GM23338 (cell line): ENCODE results near the gene VMP1. TPM values are rescaled to one million over a fixed set of nuclear protein-coding genes. Genes with fewer than 3 reads are reported as not detected.
"Not testable (repeated sequence)": the region's sequence is repeated elsewhere in the genome, so short reads cannot be mapped to it uniquely, and the experiment has no call there.

Experiments used
- ATAC-seq: fragments of 200-7000 bp; cut with Tn5 transposase; 3 replicates; pipeline ENCODE4 v1.9.1; 2020
- DNase-seq: peaks from one replicate; pipeline ENCODE4 v3.0.0-alpha.2; 2015; ENCODE audit warnings: low spot score
- H2AFZ ChIP-seq: fragments of 200-600 bp; sonication (generic); 2 replicates; pipeline ENCODE4 v1.8.0; 2016; ENCODE audit warnings: antibody characterized with exemption, mild to moderate bottlenecking, moderate library complexity
- H3F3A ChIP-seq: fragments of 200-600 bp; sonication (generic); replicated peaks from 2 replicates; pipeline ENCODE4 v1.8.0; 2017; ENCODE audit warnings: antibody characterized with exemption, mixed run types, low read depth
- H3K27ac ChIP-seq: fragments of 200-600 bp; sonication (generic); 2 replicates; pipeline ENCODE4 v1.6.1; 2016; ENCODE audit warnings: low read depth
- H3K27me3 ChIP-seq: fragments of 200-600 bp; sonication (generic); 2 replicates; pipeline ENCODE4 v1.8.0; 2016; ENCODE audit warnings: mild to moderate bottlenecking, mixed run types, moderate library complexity; ENCODE audit not compliant: insufficient read depth
- H3K36me3 ChIP-seq: fragments of 200-600 bp; sonication (generic); 2 replicates; pipeline ENCODE4 v1.8.0; 2016; ENCODE audit warnings: mild to moderate bottlenecking; ENCODE audit not compliant: insufficient read depth
- H3K4me1 ChIP-seq: fragments of 200-600 bp; sonication (generic); 2 replicates; pipeline ENCODE4 v1.8.0; 2016; ENCODE audit warnings: mild to moderate bottlenecking, moderate library complexity; ENCODE audit not compliant: insufficient read depth
- H3K4me2 ChIP-seq: fragments of 200-600 bp; sonication (generic); 2 replicates; pipeline ENCODE4 v1.7.1; 2017; ENCODE audit warnings: mixed run types
- H3K4me3 ChIP-seq: fragments of 200-600 bp; sonication (generic); 2 replicates; pipeline ENCODE4 v1.6.1; 2016; ENCODE audit warnings: mixed run types
- H3K79me2 ChIP-seq: fragments of 200-600 bp; sonication (generic); replicated peaks from 2 replicates; pipeline ENCODE4 v1.8.0; 2017; ENCODE audit warnings: mild to moderate bottlenecking; ENCODE audit not compliant: insufficient read depth
- H3K9me2 ChIP-seq: fragments of 200-600 bp; sonication (generic); 2 replicates; pipeline ENCODE4 v1.8.0; 2017; ENCODE audit not compliant: insufficient read depth
- H4K20me1 ChIP-seq: fragments of 200-600 bp; sonication (generic); replicated peaks from 2 replicates; pipeline ENCODE4 v1.8.0; 2017; ENCODE audit warnings: mild to moderate bottlenecking; ENCODE audit not compliant: insufficient read depth
- H3K27ac Mint-ChIP-seq: 2 replicates; pipeline ENCODE4 v1.8.0; 2020; ENCODE audit warnings: inconsistent platforms, mild to moderate bottlenecking, moderate library complexity, mixed read lengths
- H3K27me3 Mint-ChIP-seq: 3 replicates; pipeline ENCODE4 v1.8.0; 2022; ENCODE audit warnings: low read depth, mild to moderate bottlenecking, moderate library complexity, mixed read lengths, inconsistent platforms; ENCODE audit not compliant: insufficient read depth, poor library complexity
- H3K36me3 Mint-ChIP-seq: 3 replicates; pipeline ENCODE4 v1.8.0; 2021; ENCODE audit warnings: low read depth, mild to moderate bottlenecking, inconsistent platforms, moderate library complexity, mixed read lengths
- H3K4me1 Mint-ChIP-seq: 3 replicates; pipeline ENCODE4 v1.8.0; 2020; ENCODE audit warnings: mild to moderate bottlenecking, inconsistent platforms, mixed read lengths
- H3K4me3 Mint-ChIP-seq: 3 replicates; pipeline ENCODE4 v1.8.0; 2021; ENCODE audit warnings: moderate library complexity, mild to moderate bottlenecking, inconsistent platforms, mixed read lengths
- H3K9me3 Mint-ChIP-seq: 3 replicates; pipeline ENCODE4 v1.8.0; 2020; ENCODE audit warnings: moderate library complexity, mild to moderate bottlenecking, inconsistent platforms, mixed read lengths
- CREB1 ChIP-seq: fragments of 250-450 bp; sonication (Bioruptor Pico); IDR thresholded peaks from 2 replicates; pipeline ENCODE4 v1.5.0; 2020; ENCODE audit warnings: low read depth, mild to moderate bottlenecking, moderate library complexity
- EZH2 ChIP-seq: fragments of 200-600 bp; sonication (generic); IDR thresholded peaks from one replicate; pipeline ENCODE4 v1.8.0; 2017; ENCODE audit warnings: antibody characterized with exemption, mild to moderate bottlenecking, low read depth; ENCODE audit not compliant: unreplicated experiment
- EZH2phosphoT487 ChIP-seq: fragments of 200-600 bp; sonication (generic); IDR thresholded peaks from one replicate; pipeline ENCODE4 v1.8.1; 2018; ENCODE audit warnings: antibody characterized with exemption; ENCODE audit not compliant: unreplicated experiment
- JUNB ChIP-seq: IDR thresholded peaks from one replicate; pipeline ENCODE4 v1.6.1; 2016; ENCODE audit warnings: antibody characterized with exemption; ENCODE audit not compliant: unreplicated experiment
- NANOG ChIP-seq: IDR thresholded peaks from 2 replicates; pipeline ENCODE4 v1.6.1; 2016; ENCODE audit warnings: antibody characterized with exemption, borderline replicate concordance
- POLR2AphosphoS5 ChIP-seq: IDR thresholded peaks from 2 replicates; pipeline ENCODE4 v1.6.1; 2016; ENCODE audit warnings: antibody characterized with exemption, low read depth
- STAT1 ChIP-seq: IDR thresholded peaks from one replicate; pipeline ENCODE4 v1.6.1; 2016; ENCODE audit warnings: antibody characterized with exemption; ENCODE audit not compliant: unreplicated experiment
- ZNF114 ChIP-seq: fragments of 250-450 bp; sonication (Bioruptor Pico); IDR thresholded peaks from 2 replicates; pipeline ENCODE4 v1.5.0; 2020; ENCODE audit warnings: mild to moderate bottlenecking, moderate library complexity
- ZNF331 ChIP-seq: fragments of 250-450 bp; sonication (Bioruptor Pico); IDR thresholded peaks from 2 replicates; pipeline ENCODE4 v1.5.0; 2020; ENCODE audit warnings: low read depth, mild to moderate bottlenecking, moderate library complexity
- polyA plus RNA-seq: library from polyadenylated mRNA; unstranded; fragments of >200 nt; fragmentation: Nextera tagmentation; extraction: Ambion mirVana; gene quantifications from 2 replicates; pipeline ENCODE4 v1.2.1, GENCODE V29; 2016
- total RNA-seq: library from RNA; depleted of rRNA; stranded (reverse); fragments of >200 nt; shearing (Covaris generic); gene quantifications from 2 replicates; pipeline ENCODE4 v1.2.3, GENCODE V29; 2014
- TF ChIP-seq, protein P1 (sequence below): IDR thresholded peaks from 2 replicates; pipeline ENCODE4 v1.6.1; 2016; ENCODE audit warnings: antibody characterized with exemption
- TF ChIP-seq, protein P2 (sequence below): fragments of 250-450 bp; sonication (Bioruptor Pico); IDR thresholded peaks from 2 replicates; pipeline ENCODE4 v1.5.0; 2020; ENCODE audit warnings: mild to moderate bottlenecking, moderate library complexity
- TF ChIP-seq, protein P3 (sequence below), 2 experiments: fragments of 200-600 bp in 1 of 2; sonication (generic) in 1 of 2; conservative IDR thresholded peaks; 2 replicates each; pipeline versions ENCODE4 v1.5.1 to v1.6.1; 2016 to 2017; ENCODE audit warnings: antibody characterized with exemption in 2 of 2, low read depth in 2 of 2, mild to moderate bottlenecking in 2 of 2, moderate library complexity in 1 of 2

Gene VMP1
- total and polyA plus RNA-seq, 2 experiments from 2014 or later: 70.1 to 112 TPM

DNA sequence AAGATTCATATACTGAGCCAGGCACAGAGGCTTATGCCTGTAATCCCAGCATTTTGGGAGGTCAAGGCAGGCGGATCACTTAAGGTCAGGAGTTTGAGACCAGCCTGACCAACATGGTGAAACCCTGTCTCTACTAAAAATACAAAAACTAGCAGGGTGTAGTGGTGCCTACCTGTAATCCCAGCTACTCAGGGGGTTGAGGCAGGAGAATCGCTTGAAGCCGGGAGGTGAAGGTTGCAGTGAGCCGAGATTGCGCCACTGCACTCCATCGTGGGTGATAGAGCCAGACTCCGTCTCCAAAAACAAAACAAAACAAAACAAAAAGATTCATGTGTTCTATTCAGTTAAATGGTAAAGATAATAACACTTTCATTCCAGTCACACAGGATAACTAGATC is 121.4 kb downstream of the VMP1 start:
- H2AFZ ChIP-seq, H3K4me3 ChIP-seq, ATAC-seq, H3F3A ChIP-seq, H3K36me3 ChIP-seq, H4K20me1 ChIP-seq, DNase-seq, H3K36me3 Mint-ChIP-seq, H3K9me3 Mint-ChIP-seq, H3K9me2 ChIP-seq, H3K4me3 Mint-ChIP-seq, H3K27me3 ChIP-seq, H3K79me2 ChIP-seq, H3K27me3 Mint-ChIP-seq: not testable (repeated sequence)
- H3K4me2 ChIP-seq: 0 out of 2 replicates have a peak overlapping the region, but pooled peaks have one; percentile 8
- 0 out of 2 replicates have a peak overlapping the region, but pooled peaks have one; percentile 3 for H3K27ac ChIP-seq
- peaks cover 24% of the 10 kb centered on the region for H3K4me1 ChIP-seq
- H3K4me1 Mint-ChIP-seq: peaks cover 40% of the 10 kb centered on the region
- H3K27ac Mint-ChIP-seq: peak overlapping the region; percentile 60

- Histone ChIP-seq H3K4me1 (peaks cover 24% of the 10 kb centered on the region), H3K4me2 (0 out of 2 replicates have a peak overlapping the region, but pooled peaks have one; percentile 8), H3K27ac (0 out of 2 replicates have a peak overlapping the region, but pooled peaks have one; percentile 3), H2AFZ (no peak overlapping the region), H3K4me3 (no peak overlapping the region), H4K20me1 (no peaks in the 10 kb centered on the region), H3K36me3 (no peaks in the 10 kb centered on the region), H3K9me2 (no peaks in the 10 kb centered on the region), H3F3A (no peaks in the 10 kb centered on the region), H3K27me3 (no peaks in the 10 kb centered on the region), H3K79me2 (no peaks in the 10 kb centered on the region)
- no peak overlapping the region for H3K4me3 Mint-ChIP-seq
- DNase-seq: no peak
- ATAC-seq: no peak
- no peaks in the 10 kb centered on the region for H3K27me3 Mint-ChIP-seq
- peaks cover 40% of the 10 kb centered on the region for H3K4me1 Mint-ChIP-seq
- no peaks in the 10 kb centered on the region for H3K36me3 Mint-ChIP-seq
- H3K27ac Mint-ChIP-seq: peak overlapping the region; percentile 60
- no peaks in the 10 kb centered on the region for H3K9me3 Mint-ChIP-seq
- TF ChIP-seq, protein P1, sequence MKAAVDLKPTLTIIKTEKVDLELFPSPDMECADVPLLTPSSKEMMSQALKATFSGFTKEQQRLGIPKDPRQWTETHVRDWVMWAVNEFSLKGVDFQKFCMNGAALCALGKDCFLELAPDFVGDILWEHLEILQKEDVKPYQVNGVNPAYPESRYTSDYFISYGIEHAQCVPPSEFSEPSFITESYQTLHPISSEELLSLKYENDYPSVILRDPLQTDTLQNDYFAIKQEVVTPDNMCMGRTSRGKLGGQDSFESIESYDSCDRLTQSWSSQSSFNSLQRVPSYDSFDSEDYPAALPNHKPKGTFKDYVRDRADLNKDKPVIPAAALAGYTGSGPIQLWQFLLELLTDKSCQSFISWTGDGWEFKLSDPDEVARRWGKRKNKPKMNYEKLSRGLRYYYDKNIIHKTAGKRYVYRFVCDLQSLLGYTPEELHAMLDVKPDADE: no peak
- TF ChIP-seq NANOG (no peak), EZH2 (no peak), STAT1 (no peak), JUNB (no peak), POLR2AphosphoS5 (no peak), EZH2phosphoT487 (no peak), ZNF331 (CRISPR knock-in tag) (no peak), CREB1 (no peak), ZNF114 (CRISPR knock-in tag) (no peak)
- TF ChIP-seq, protein P2, sequence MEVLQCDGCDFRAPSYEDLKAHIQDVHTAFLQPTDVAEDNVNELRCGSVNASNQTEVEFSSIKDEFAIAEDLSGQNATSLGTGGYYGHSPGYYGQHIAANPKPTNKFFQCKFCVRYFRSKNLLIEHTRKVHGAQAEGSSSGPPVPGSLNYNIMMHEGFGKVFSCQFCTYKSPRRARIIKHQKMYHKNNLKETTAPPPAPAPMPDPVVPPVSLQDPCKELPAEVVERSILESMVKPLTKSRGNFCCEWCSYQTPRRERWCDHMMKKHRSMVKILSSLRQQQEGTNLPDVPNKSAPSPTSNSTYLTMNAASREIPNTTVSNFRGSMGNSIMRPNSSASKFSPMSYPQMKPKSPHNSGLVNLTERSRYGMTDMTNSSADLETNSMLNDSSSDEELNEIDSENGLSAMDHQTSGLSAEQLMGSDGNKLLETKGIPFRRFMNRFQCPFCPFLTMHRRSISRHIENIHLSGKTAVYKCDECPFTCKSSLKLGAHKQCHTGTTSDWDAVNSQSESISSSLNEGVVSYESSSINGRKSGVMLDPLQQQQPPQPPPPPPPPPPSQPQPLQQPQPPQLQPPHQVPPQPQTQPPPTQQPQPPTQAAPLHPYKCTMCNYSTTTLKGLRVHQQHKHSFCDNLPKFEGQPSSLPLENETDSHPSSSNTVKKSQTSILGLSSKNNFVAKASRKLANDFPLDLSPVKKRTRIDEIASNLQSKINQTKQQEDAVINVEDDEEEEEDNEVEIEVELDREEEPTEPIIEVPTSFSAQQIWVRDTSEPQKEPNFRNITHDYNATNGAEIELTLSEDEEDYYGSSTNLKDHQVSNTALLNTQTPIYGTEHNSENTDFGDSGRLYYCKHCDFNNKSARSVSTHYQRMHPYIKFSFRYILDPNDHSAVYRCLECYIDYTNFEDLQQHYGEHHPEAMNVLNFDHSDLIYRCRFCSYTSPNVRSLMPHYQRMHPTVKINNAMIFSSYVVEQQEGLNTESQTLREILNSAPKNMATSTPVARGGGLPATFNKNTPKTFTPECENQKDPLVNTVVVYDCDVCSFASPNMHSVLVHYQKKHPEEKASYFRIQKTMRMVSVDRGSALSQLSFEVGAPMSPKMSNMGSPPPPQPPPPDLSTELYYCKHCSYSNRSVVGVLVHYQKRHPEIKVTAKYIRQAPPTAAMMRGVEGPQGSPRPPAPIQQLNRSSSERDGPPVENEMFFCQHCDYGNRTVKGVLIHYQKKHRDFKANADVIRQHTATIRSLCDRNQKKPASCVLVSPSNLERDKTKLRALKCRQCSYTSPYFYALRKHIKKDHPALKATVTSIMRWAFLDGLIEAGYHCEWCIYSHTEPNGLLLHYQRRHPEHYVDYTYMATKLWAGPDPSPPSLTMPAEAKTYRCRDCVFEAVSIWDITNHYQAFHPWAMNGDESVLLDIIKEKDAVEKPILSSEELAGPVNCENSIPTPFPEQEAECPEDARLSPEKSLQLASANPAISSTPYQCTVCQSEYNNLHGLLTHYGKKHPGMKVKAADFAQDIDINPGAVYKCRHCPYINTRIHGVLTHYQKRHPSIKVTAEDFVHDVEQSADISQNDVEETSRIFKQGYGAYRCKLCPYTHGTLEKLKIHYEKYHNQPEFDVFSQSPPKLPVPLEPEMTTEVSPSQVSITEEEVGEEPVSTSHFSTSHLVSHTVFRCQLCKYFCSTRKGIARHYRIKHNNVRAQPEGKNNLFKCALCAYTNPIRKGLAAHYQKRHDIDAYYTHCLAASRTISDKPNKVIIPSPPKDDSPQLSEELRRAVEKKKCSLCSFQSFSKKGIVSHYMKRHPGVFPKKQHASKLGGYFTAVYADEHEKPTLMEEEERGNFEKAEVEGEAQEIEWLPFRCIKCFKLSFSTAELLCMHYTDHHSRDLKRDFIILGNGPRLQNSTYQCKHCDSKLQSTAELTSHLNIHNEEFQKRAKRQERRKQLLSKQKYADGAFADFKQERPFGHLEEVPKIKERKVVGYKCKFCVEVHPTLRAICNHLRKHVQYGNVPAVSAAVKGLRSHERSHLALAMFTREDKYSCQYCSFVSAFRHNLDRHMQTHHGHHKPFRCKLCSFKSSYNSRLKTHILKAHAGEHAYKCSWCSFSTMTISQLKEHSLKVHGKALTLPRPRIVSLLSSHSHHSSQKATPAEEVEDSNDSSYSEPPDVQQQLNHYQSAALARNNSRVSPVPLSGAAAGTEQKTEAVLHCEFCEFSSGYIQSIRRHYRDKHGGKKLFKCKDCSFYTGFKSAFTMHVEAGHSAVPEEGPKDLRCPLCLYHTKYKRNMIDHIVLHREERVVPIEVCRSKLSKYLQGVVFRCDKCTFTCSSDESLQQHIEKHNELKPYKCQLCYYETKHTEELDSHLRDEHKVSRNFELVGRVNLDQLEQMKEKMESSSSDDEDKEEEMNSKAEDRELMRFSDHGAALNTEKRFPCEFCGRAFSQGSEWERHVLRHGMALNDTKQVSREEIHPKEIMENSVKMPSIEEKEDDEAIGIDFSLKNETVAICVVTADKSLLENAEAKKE (CRISPR knock-in tag): no peak
- TF ChIP-seq, protein P3, sequence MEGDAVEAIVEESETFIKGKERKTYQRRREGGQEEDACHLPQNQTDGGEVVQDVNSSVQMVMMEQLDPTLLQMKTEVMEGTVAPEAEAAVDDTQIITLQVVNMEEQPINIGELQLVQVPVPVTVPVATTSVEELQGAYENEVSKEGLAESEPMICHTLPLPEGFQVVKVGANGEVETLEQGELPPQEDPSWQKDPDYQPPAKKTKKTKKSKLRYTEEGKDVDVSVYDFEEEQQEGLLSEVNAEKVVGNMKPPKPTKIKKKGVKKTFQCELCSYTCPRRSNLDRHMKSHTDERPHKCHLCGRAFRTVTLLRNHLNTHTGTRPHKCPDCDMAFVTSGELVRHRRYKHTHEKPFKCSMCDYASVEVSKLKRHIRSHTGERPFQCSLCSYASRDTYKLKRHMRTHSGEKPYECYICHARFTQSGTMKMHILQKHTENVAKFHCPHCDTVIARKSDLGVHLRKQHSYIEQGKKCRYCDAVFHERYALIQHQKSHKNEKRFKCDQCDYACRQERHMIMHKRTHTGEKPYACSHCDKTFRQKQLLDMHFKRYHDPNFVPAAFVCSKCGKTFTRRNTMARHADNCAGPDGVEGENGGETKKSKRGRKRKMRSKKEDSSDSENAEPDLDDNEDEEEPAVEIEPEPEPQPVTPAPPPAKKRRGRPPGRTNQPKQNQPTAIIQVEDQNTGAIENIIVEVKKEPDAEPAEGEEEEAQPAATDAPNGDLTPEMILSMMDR (conservative IDR thresholded peaks at IDR 0.05; ENCODE audit: low read depth in 2 of 2): no peak
These were observed 122.0 kb downstream of the VMP1 start for GRCh38 chr17:59829217-59830006.
